Activated T-cell treated with anti-CD3 and anti-CD28 coated beads, Interleukin-2, amount 50 U/mL, for 4 hours (primary cell): ENCODE results near the gene SDF4. TPM values are rescaled to one million over a fixed set of nuclear protein-coding genes. Genes with fewer than 3 reads are reported as not detected.

Source experiments
- ATAC-seq, 2 donors: fragments of 200-7000 bp; cut with Tn5 transposase; one replicate each; pipeline ENCODE4 v1.10.0; 2021
- DNase-seq: peaks from one replicate; pipeline ENCODE4 v3.0.0-alpha.2; 2020
- H3K27me3 Mint-ChIP-seq: one replicate; pipeline ENCODE4 v1.8.0; 2021; ENCODE audit warnings: low read depth, mixed read lengths
- H3K36me3 Mint-ChIP-seq: one replicate; pipeline ENCODE4 v1.8.0; 2022; ENCODE audit warnings: mixed read lengths; ENCODE audit not compliant: insufficient read depth
- H3K4me1 Mint-ChIP-seq: one replicate; pipeline ENCODE4 v1.8.0; 2021; ENCODE audit warnings: low read depth, mixed read lengths
- H3K4me3 Mint-ChIP-seq: one replicate; pipeline ENCODE4 v1.8.0; 2021; ENCODE audit warnings: mild to moderate bottlenecking, moderate library complexity, mixed read lengths
- H3K9me3 Mint-ChIP-seq: one replicate; pipeline ENCODE4 v1.8.0; 2021; ENCODE audit warnings: mixed read lengths
- total RNA-seq, 3 donors: library from RNA; stranded (reverse); gene quantifications; one replicate each; pipeline ENCODE4 v1.2.1, GENCODE V29; 2021

Gene SDF4
- total RNA-seq, 3 donors from 2014 or later, result 191 to 242 (median 193) TPM

GRCh38 chr1:1232796-1233566, 1.2 kb upstream of the SDF4 start:
- peaks cover 32% of the 10 kb centered on the region for H3K4me1 Mint-ChIP-seq
- no peaks in the 10 kb centered on the region for H3K9me3 Mint-ChIP-seq
- DNase-seq (no peak), ATAC-seq (no peak)
- H3K27me3 Mint-ChIP-seq, result no peaks in the 10 kb centered on the region
- H3K36me3 Mint-ChIP-seq, result peaks cover 17% of the 10 kb centered on the region
- peak overlapping the region; percentile 78 for H3K4me3 Mint-ChIP-seq

- peaks cover 17% of the 10 kb centered on the region for H3K36me3 Mint-ChIP-seq
- peak within 1 kb of the TSS; percentile 94 for H3K4me3 Mint-ChIP-seq
- peaks cover 32% of the 10 kb centered on the region for H3K4me1 Mint-ChIP-seq
- no peaks in the 10 kb centered on the region for H3K27me3 Mint-ChIP-seq
- no peaks in the 10 kb centered on the region for H3K9me3 Mint-ChIP-seq
- DNase-seq (no peak), ATAC-seq (no peak)
Measured at GRCh38 chr1:1232208-1232795, 501 bp upstream of the SDF4 start, which contains the start of gene B3GALT6. B3GALT6 (plus strand) TSS chr1:1232237; CDS start chr1:1232279, 42 bp downstream.

DNA sequence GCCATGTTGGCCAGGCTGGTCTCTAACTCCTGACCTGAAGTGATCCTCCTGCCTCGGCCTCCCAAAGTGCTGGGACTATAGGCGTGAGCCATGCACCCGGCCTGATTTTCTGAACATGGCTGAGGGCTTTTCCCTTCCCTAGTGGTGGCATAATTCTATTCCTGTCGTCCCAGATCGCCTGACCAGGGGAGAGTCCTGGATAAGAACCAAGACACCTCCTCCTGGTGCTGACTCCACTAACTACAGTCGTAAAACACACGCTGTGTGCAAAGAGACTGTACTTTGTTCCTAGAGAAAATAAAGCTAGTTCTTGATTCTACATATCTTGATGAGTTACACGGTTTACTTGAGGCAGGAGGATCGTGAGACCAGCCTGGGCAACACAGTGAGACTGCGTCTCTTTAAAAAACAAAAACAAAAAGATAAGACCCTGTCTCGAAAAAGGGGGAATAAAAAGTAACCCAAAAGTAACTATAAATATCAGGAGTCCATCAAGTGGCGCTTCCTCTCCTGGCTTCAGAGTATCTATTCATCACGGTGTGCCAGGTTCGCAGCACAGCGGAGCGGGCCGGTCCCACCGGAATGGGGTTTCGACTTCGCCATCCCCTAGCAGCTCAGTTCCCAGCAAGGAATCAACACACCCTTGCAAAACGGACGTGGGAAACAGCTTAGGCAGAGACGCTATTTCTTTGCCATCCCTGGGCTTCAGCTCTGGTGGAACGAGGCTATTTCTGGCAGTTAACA, 973 bp downstream of the SDF4 start:
- Mint-ChIP-seq H3K4me1 (peaks cover 36% of the 10 kb centered on the region), H3K4me3 (peak overlapping the region; percentile 94), H3K36me3 (peaks cover 20% of the 10 kb centered on the region), H3K9me3 (no peaks in the 10 kb centered on the region), H3K27me3 (no peaks in the 10 kb centered on the region)
- DNase-seq (no peak), ATAC-seq (no peak)

- Mint-ChIP-seq H3K36me3 (peaks cover 26% of the 10 kb centered on the region), H3K4me1 (peaks cover 39% of the 10 kb centered on the region), H3K9me3 (no peaks in the 10 kb centered on the region), H3K4me3 (peak overlapping the region; percentile 94), H3K27me3 (no peaks in the 10 kb centered on the region)
- DNase-seq (no peak), ATAC-seq (no peak)
Measured at GRCh38 chr1:1229770-1230169, 2.0 kb downstream of the SDF4 start.

GRCh38 chr1:1228596-1229321, 3.0 kb downstream of the SDF4 start:
- no peak for DNase-seq
- peaks cover 29% of the 10 kb centered on the region for H3K4me1 Mint-ChIP-seq
- H3K27me3 Mint-ChIP-seq, result no peaks in the 10 kb centered on the region
- H3K36me3 Mint-ChIP-seq, result peaks cover 22% of the 10 kb centered on the region
- no peak for ATAC-seq
- no peaks in the 10 kb centered on the region for H3K9me3 Mint-ChIP-seq
- peak overlapping the region; percentile 48 for H3K4me3 Mint-ChIP-seq

DNA sequence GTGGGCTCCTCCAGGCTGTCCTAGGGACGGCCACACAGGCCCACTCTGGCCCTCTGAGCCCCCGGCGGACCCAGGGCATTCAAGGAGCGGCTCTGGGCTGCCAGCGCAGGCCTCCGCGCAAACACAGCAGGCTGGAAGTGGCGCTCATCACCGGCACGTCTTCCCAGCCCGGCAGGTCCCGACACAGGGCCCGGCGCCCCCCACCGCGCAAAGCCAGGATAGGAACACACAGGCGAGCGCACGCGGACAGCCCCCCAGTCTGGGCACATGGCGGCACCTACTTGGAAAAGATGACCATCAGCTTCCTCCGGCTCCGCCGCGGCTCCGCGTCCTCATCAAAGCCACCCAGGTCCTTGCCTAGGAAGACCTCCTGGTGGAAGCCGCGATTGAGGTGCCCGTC, 3.6 kb downstream of the SDF4 start:
- peaks cover 25% of the 10 kb centered on the region for H3K4me1 Mint-ChIP-seq
- no peaks in the 10 kb centered on the region for H3K27me3 Mint-ChIP-seq
- H3K4me3 Mint-ChIP-seq, result no peak overlapping the region
- DNase-seq (no peak), ATAC-seq (no peak)
- H3K36me3 Mint-ChIP-seq, result peaks cover 21% of the 10 kb centered on the region
- H3K9me3 Mint-ChIP-seq, result no peaks in the 10 kb centered on the region

DNA sequence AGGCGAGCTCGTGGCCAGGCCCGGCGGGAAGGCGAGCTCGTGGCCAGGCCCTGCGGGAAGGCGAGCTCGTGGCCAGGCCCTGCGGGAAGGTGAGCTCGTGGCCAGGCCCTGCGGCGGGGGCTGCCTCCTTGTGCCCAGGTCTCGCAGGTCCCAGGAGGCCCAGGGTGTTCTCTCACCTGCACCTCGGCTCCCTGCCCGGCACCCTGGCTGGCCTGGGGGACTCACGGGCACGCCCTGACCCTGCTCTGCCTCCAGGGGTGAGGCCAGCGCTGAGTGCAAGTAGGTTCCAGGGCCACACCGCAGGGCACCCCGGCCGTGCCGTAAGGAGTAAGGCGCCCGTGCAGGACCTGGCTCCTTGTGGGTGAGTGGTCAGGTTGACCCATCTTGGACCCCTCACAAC, 4.4 kb downstream of the SDF4 start:
- peaks cover 28% of the 10 kb centered on the region for H3K36me3 Mint-ChIP-seq
- DNase-seq (no peak), ATAC-seq (no peak)
- no peak overlapping the region for H3K4me3 Mint-ChIP-seq
- no peaks in the 10 kb centered on the region for H3K9me3 Mint-ChIP-seq
- peaks cover 31% of the 10 kb centered on the region for H3K4me1 Mint-ChIP-seq
- H3K27me3 Mint-ChIP-seq, result no peaks in the 10 kb centered on the region

DNA sequence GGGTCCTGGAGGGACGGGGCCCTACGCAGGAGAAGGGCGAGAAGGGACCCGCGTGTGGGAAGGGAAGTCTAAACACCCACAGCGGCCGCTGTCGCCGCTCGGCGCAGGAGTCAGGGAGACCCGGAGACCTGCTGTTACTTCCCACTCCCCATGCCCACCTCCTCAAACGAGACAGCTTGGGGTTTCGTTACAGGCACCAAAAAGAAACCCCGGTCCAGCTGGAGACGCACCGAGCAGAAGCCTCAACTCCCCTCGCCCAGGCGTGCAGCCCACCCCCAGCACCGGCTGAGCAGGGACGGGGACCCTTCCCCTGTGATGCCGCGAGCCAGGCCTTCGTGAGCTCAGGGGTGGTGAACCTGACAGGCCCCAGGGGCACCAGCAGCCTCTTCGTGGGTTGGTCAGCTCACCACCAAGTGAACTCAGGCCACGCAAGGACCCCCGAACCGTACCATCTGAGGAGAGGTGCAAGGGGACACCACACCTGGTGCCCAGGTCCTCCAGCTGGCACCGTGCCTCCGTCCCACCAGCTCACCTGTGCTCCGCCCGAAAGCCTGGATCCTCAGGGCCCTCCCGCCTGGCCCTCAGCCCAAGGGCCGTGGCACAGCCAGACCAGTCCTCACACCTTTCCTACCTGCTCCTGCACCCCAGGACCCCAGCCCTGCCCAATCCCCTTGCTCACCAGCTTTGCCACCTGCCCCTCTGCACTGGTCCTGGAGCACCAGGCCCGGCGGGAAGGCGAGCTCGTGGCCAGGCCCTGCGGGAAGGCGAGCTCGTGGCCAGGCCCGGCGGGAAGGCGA, 5.0 kb downstream of the SDF4 start:
- Mint-ChIP-seq H3K9me3 (no peaks in the 10 kb centered on the region), H3K4me3 (no peak overlapping the region), H3K27me3 (no peaks in the 10 kb centered on the region), H3K36me3 (peaks cover 28% of the 10 kb centered on the region), H3K4me1 (peaks cover 31% of the 10 kb centered on the region)
- ATAC-seq (no peak), DNase-seq (no peak)

DNA sequence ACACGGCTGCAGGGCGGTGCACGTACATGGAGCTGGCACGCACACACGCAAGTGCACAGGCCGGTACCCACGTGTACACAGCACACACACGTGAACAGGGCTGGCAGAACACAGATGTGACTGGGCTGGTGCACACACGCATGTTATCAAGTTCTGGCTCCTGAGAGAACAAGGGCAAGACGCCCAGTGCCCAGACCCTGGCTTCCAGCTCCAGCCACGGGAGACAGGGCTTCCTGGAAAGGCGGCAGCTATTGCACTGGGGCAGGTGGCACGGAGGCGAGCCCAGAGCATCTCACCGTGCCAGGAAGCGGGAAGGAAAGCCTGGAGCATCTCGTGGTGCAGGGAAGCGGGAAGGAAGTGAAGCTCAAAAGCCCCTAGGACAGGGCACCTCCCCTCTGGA, 5.9 kb downstream of the SDF4 start:
- Mint-ChIP-seq H3K4me3 (no peak overlapping the region), H3K9me3 (no peaks in the 10 kb centered on the region), H3K4me1 (peaks cover 33% of the 10 kb centered on the region), H3K36me3 (peaks cover 28% of the 10 kb centered on the region), H3K27me3 (no peaks in the 10 kb centered on the region)
- DNase-seq (no peak), ATAC-seq (no peak)

DNA sequence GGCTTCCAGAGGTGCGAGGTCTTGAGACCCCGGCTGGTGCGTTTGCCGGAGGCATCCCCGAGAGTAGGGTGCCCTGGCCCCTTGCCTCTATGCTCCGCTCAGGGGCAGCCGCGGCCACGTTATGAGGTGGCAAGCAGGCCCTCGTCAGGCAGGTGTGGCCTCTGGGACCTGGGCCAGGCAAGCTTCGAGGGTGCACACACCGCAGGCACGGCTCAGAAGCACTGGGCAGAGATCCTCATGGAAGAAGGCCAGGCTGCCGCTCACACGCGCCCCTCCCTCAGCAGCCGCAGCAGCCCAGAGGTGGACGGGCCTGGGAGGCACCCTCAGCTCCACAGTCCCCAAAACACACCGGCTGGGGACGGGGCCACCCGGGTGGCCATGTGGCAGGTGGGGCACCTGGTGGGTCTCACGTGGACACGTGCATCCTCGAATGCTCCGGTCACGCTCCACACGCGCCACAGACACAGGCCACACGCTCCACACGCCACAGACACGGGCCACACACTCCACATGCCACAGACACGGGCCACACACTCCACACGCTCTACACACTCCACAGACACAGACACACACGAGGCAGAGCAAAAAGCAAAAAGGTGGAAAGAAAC, 6.5 kb downstream of the SDF4 start:
- H3K27me3 Mint-ChIP-seq, result no peaks in the 10 kb centered on the region
- H3K36me3 Mint-ChIP-seq, result peaks cover 31% of the 10 kb centered on the region
- DNase-seq (no peak), ATAC-seq (no peak)
- H3K9me3 Mint-ChIP-seq, result no peaks in the 10 kb centered on the region
- H3K4me1 Mint-ChIP-seq, result peaks cover 33% of the 10 kb centered on the region
- no peak overlapping the region for H3K4me3 Mint-ChIP-seq

GRCh38 chr1:1223891-1224290, 7.9 kb downstream of the SDF4 start:
- peaks cover 31% of the 10 kb centered on the region for H3K4me1 Mint-ChIP-seq
- no peak for ATAC-seq
- H3K9me3 Mint-ChIP-seq, result no peaks in the 10 kb centered on the region
- peaks cover 29% of the 10 kb centered on the region for H3K36me3 Mint-ChIP-seq
- no peaks in the 10 kb centered on the region for H3K27me3 Mint-ChIP-seq
- H3K4me3 Mint-ChIP-seq, result no peak overlapping the region
- DNase-seq, result no peak

DNA sequence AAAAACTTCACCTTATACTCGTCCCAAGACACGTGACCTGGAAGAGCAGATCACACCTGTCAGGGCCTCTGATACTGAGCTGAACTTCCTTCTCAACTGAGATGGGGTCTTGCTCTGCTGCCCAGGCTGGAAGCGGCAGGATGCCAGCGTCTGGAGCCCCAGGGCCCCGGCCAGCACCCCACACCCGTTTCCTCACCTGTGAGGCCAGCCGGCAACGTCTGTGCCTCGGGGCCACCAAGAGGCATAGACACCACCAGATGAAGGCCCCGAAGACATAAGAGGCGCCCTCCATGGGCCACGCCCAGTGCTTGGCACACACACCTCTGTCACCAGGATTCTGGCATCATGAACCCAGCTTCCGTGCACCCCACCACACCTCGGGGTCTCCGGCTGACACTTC, 8.5 kb downstream of the SDF4 start:
- peaks cover 30% of the 10 kb centered on the region for H3K36me3 Mint-ChIP-seq
- H3K4me3 Mint-ChIP-seq, result no peak overlapping the region
- ATAC-seq, result no peak
- DNase-seq, result no peak
- no peaks in the 10 kb centered on the region for H3K9me3 Mint-ChIP-seq
- peaks cover 29% of the 10 kb centered on the region for H3K4me1 Mint-ChIP-seq
- H3K27me3 Mint-ChIP-seq, result no peaks in the 10 kb centered on the region

GRCh38 chr1:1222575-1223225, 9.1 kb downstream of the SDF4 start:
- ATAC-seq, result no peak

More at GRCh38 chr1:1222575-1223225, 9.1 kb downstream of the SDF4 start:
- no peak for DNase-seq
- H3K9me3 Mint-ChIP-seq, result no peaks in the 10 kb centered on the region
- H3K36me3 Mint-ChIP-seq, result peaks cover 36% of the 10 kb centered on the region
- H3K4me3 Mint-ChIP-seq, result no peak overlapping the region
- peaks cover 35% of the 10 kb centered on the region for H3K4me1 Mint-ChIP-seq
- no peaks in the 10 kb centered on the region for H3K27me3 Mint-ChIP-seq
